PC-3 (cell line): ENCODE data around the gene ADAT2. TPM values are rescaled to one million over a fixed set of nuclear protein-coding genes. Genes with fewer than 3 reads are reported as not detected.

Experiments
- ATAC-seq: fragments of 200-7000 bp; cut with Tn5 transposase; 2 replicates; pipeline ENCODE4 v1.9.1; 2020; ENCODE audit warnings: mild to moderate bottlenecking, moderate library complexity
- BruUV-seq: library from RNA; stranded (reverse); fragments of 400-500 nt; replicated peaks from 2 replicates; lab custom pipeline; 2021; lab: Mats Ljungman, UMichigan
- CTCF ChIA-PET: fragments of 300-600 bp; sonication (Branson Sonifier 250); formaldehyde crosslinking; loops from one replicate; lab custom pipeline; 2022; ENCODE audit warnings: antibody characterized with exemption; lab: Charles Lee
- POLR2A ChIA-PET: fragments of 300-600 bp; sonication (Branson Sonifier 250); formaldehyde crosslinking; loops from one replicate; lab custom pipeline; 2022; ENCODE audit warnings: antibody characterized with exemption; ENCODE audit not compliant: unreplicated experiment; lab: Charles Lee
- DNase-seq: peaks from one replicate; pipeline ENCODE4 v3.0.0-alpha.2; 2015
- H2AFZ ChIP-seq: fragments of 300-600 bp; sonication (generic); 2 replicates; pipeline ENCODE4 v1.6.0; 2016; ENCODE audit warnings: antibody characterized with exemption, low read length
- H3F3A ChIP-seq: fragments of 300-600 bp; sonication (generic); one replicate; pipeline ENCODE4 v1.6.0; 2017; ENCODE audit warnings: antibody characterized with exemption, low read length, control low read depth, mild to moderate bottlenecking; ENCODE audit not compliant: unreplicated experiment
- H3K27ac ChIP-seq: fragments of 300-600 bp; sonication (generic); 2 replicates; pipeline ENCODE4 v1.5.1; 2016; ENCODE audit warnings: mild to moderate bottlenecking, low read length
- H3K27me3 ChIP-seq: fragments of 300-600 bp; sonication (generic); 2 replicates; pipeline ENCODE4 v1.6.1; 2016; ENCODE audit warnings: low read length, mixed read lengths
- H3K36me3 ChIP-seq: fragments of 300-600 bp; sonication (generic); 2 replicates; pipeline ENCODE4 v1.6.1; 2016; ENCODE audit warnings: low read depth, mixed run types, low read length, mixed read lengths
- H3K4me1 ChIP-seq: fragments of 300-600 bp; sonication (generic); 2 replicates; pipeline ENCODE4 v1.5.1; 2016; ENCODE audit warnings: low read length; ENCODE audit not compliant: insufficient read depth
- H3K4me2 ChIP-seq: fragments of 300-600 bp; sonication (generic); 2 replicates; pipeline ENCODE4 v1.6.0; 2016; ENCODE audit warnings: low read length
- H3K4me3 ChIP-seq: fragments of 300-600 bp; sonication (generic); 2 replicates; pipeline ENCODE4 v1.5.1; 2016; ENCODE audit warnings: mild to moderate bottlenecking, low read length, mixed read lengths
- H3K79me2 ChIP-seq: fragments of 300-600 bp; sonication (generic); 2 replicates; pipeline ENCODE4 v1.6.1; 2017; ENCODE audit warnings: low read length, mixed read lengths
- H3K9ac ChIP-seq: fragments of 300-600 bp; sonication (generic); 2 replicates; pipeline ENCODE4 v1.6.0; 2016; ENCODE audit warnings: mild to moderate bottlenecking, low read length
- H3K9me2 ChIP-seq: fragments of 300-600 bp; sonication (generic); replicated peaks from 2 replicates; pipeline ENCODE4 v1.6.1; 2016; ENCODE audit warnings: mixed run types, low read length, mixed read lengths
- H3K9me3 ChIP-seq: fragments of 300-600 bp; sonication (generic); 2 replicates; pipeline ENCODE4 v1.6.1; 2016; ENCODE audit warnings: low read length, mixed read lengths
- H4K20me1 ChIP-seq: fragments of 300-600 bp; sonication (generic); 2 replicates; pipeline ENCODE4 v1.6.1; 2016; ENCODE audit warnings: low read length, mixed read lengths
- CTCF ChIP-seq: fragments of 300-600 bp; sonication (generic); conservative IDR thresholded peaks from 2 replicates; pipeline ENCODE4 v1.5.1; 2017; ENCODE audit warnings: antibody characterized with exemption, low read depth, mild to moderate bottlenecking, low read length
- EZH2 ChIP-seq: fragments of 300-600 bp; sonication (generic); IDR thresholded peaks from one replicate; pipeline ENCODE4 v1.6.1; 2017; ENCODE audit warnings: antibody characterized with exemption, mild to moderate bottlenecking, low read length; ENCODE audit not compliant: unreplicated experiment
- EZH2phosphoT487 ChIP-seq: fragments of 300-600 bp; sonication (generic); IDR thresholded peaks from 2 replicates; pipeline ENCODE4 v1.6.1; 2018; ENCODE audit warnings: mild to moderate bottlenecking, antibody characterized with exemption, low read length, borderline replicate concordance
- intact Hi-C: fragments of 100-400 bp; cut with micrococcal nuclease; formaldehyde crosslinking; loops from 2 replicates; pipeline ENCODE4 v1.9.0; 2023
- total RNA-seq: library from RNA; depleted of rRNA; stranded (reverse); fragments of >200 nt; gene quantifications from 2 replicates; pipeline ENCODE4 v1.2.3, GENCODE V29; 2014

The ADAT2 gene
- total RNA-seq, 1 experiment from 2014 or later = 5.1 TPM

- TF ChIP-seq EZH2phosphoT487 = no peak
- no peak for TF ChIP-seq EZH2
- no peak for TF ChIP-seq CTCF
- no peaks in the 10 kb centered on the region for H3F3A ChIP-seq
- H2AFZ ChIP-seq = peak overlapping the region; percentile 43
- no peaks in the 10 kb centered on the region for H3K36me3 ChIP-seq
- no peaks in the 10 kb centered on the region for H3K27me3 ChIP-seq
- no peaks in the 10 kb centered on the region for H3K9me3 ChIP-seq
- DNase-seq (peak; percentile 92), ATAC-seq (peak; percentile 79)
- peaks cover 49% of the 10 kb centered on the region for H3K4me1 ChIP-seq
- ChIA-PET POLR2A (interaction anchor here (0.6 to 1.4 kb wide), 5 partner anchors 48 to 1163 kb away, joined by 3 to 6 read pairs (median 4); no protein-coding TSS in a partner anchor), CTCF (interaction anchor here (0.8 to 1.4 kb wide), 2 partner anchors 29 to 118 kb away, joined by 3 read pairs; no protein-coding TSS in a partner anchor)
- H3K27ac ChIP-seq = peak overlapping the region; percentile 95
- H3K9ac ChIP-seq = peak overlapping the region; percentile 84
- H3K4me3 ChIP-seq = peak overlapping the region; percentile 47
- H3K79me2 ChIP-seq = no peaks in the 10 kb centered on the region
- H3K9me2 ChIP-seq = no peaks in the 10 kb centered on the region
- H4K20me1 ChIP-seq = no peaks in the 10 kb centered on the region
- intact Hi-C loops = loop anchor here (1.0 to 2.0 kb wide), 5 partner anchors 13 to 451 kb away; no protein-coding TSS in a partner anchor
- BruUV-seq = no TSS peak
- peak overlapping the region; percentile 80 for H3K4me2 ChIP-seq
Observed at GRCh38 chr6:143397227-143398222, 53.0 kb downstream of the ADAT2 start.

GRCh38 chr6:143396497-143397226 is 53.8 kb downstream of the ADAT2 start:
- no peaks in the 10 kb centered on the region for H3K79me2 ChIP-seq
- ChIA-PET POLR2A (interaction anchor here (0.6 to 1.4 kb wide), 6 partner anchors 47 to 1162 kb away, joined by 3 to 6 read pairs (median 4); no protein-coding TSS in a partner anchor), CTCF (interaction anchor here (1.4 kb wide), 1 partner anchor 117 kb away, joined by 3 read pairs; no protein-coding TSS in a partner anchor)
- H3K36me3 ChIP-seq = no peaks in the 10 kb centered on the region
- peak overlapping the region; percentile 80 for H3K4me2 ChIP-seq
- no peaks in the 10 kb centered on the region for H4K20me1 ChIP-seq
- peak overlapping the region; percentile 95 for H3K27ac ChIP-seq
- H2AFZ ChIP-seq = peak overlapping the region; percentile 43
- H3K4me3 ChIP-seq = peak overlapping the region; percentile 47
- no peaks in the 10 kb centered on the region for H3K9me3 ChIP-seq
- H3K4me1 ChIP-seq = peaks cover 43% of the 10 kb centered on the region
- H3K9me2 ChIP-seq = no peaks in the 10 kb centered on the region
- intact Hi-C loops = loop anchor here (1.0 to 2.0 kb wide), 5 partner anchors 14 to 450 kb away; no protein-coding TSS in a partner anchor
- H3K27me3 ChIP-seq = no peaks in the 10 kb centered on the region
- DNase-seq (peak; percentile 50), ATAC-seq (peak; percentile 49)
- H3F3A ChIP-seq = no peaks in the 10 kb centered on the region
- TSS peak; percentile 90 for BruUV-seq
- no peak for TF ChIP-seq EZH2
- no peak for TF ChIP-seq EZH2phosphoT487
- 0 out of 2 replicates have a peak, but pooled peaks have one; percentile 11 for TF ChIP-seq CTCF
- peak overlapping the region; percentile 84 for H3K9ac ChIP-seq
